Spleen (tissue), 11 donors: ENCODE data around the gene HMGB2. TPM values are rescaled to one million over a fixed set of nuclear protein-coding genes. Genes with fewer than 3 reads are reported as not detected.

ENCODE experiments used
- DNase-seq: peaks from one replicate; pipeline ENCODE4 v3.0.0-alpha.2; 2020
- H3K27ac ChIP-seq, 8 donors: fragments of 200-600 bp; sonication (generic) in 7 of 8; 1 replicate in 4 of 8; 2 replicates in 4 of 8; pipeline versions ENCODE4 v1.5.0 to v1.8.0; 2016 to 2021; ENCODE audit warnings: inconsistent platforms in 4 of 8, mild to moderate bottlenecking in 4 of 8, moderate library complexity in 1 of 8
- H3K27me3 ChIP-seq, 7 donors: fragments of 200-600 bp; sonication (generic) in 6 of 7; replicated peaks in 1 of 7; 1 replicate in 4 of 7; 2 replicates in 3 of 7; pipeline versions ENCODE4 v1.5.0 to v1.8.0; 2016 to 2021; ENCODE audit warnings: inconsistent platforms in 3 of 7, mild to moderate bottlenecking in 1 of 7
- H3K36me3 ChIP-seq, 6 donors: fragments of 200-600 bp; sonication (generic) in 5 of 6; 1 replicate in 4 of 6; 2 replicates in 2 of 6; pipeline versions ENCODE4 v1.5.0 to v1.8.0; 2016 to 2021; ENCODE audit warnings: inconsistent platforms in 2 of 6
- H3K4me1 ChIP-seq, 6 donors: fragments of 200-600 bp; sonication (generic) in 5 of 6; 1 replicate in 3 of 6; 2 replicates in 3 of 6; pipeline versions ENCODE4 v1.5.0 to v1.8.0; 2016 to 2021; ENCODE audit warnings: inconsistent platforms in 3 of 6
- H3K4me3 ChIP-seq, 8 donors: fragments of 200-600 bp; sonication (generic) in 7 of 8; 1 replicate in 4 of 8; 2 replicates in 4 of 8; pipeline versions ENCODE4 v1.5.0 to v1.8.0; 2016 to 2021; ENCODE audit warnings: inconsistent platforms in 4 of 8, mild to moderate bottlenecking in 4 of 8, moderate library complexity in 2 of 8
- H3K9me3 ChIP-seq, 8 donors: fragments of 200-600 bp; sonication (generic) in 7 of 8; 1 replicate in 4 of 8; 2 replicates in 4 of 8; pipeline versions ENCODE4 v1.5.0 to v1.8.0; 2016 to 2021; ENCODE audit warnings: inconsistent platforms in 4 of 8
- CTCF ChIP-seq, 11 experiments: fragments of 200-600 bp in 7 of 11; fragments of 450-650 bp in 4 of 11; sonication (generic) in 4 of 11; IDR thresholded peaks in 8 of 11; conservative IDR thresholded peaks in 3 of 11; 1 replicate in 7 of 11; 2 replicates in 4 of 11; pipeline versions ENCODE4 v1.4.0 to v1.8.0; 2016 to 2021; ENCODE audit warnings: antibody characterized with exemption in 11 of 11, inconsistent platforms in 4 of 11, mild to moderate bottlenecking in 1 of 11
- POLR2A ChIP-seq, 3 donors: fragments of 450-650 bp; IDR thresholded peaks; one replicate each; pipeline ENCODE4 v1.5.1; 2017; ENCODE audit warnings: antibody characterized with exemption in 3 of 3, mild to moderate bottlenecking in 1 of 3
- POLR2AphosphoS5 ChIP-seq, 3 donors: sonication (generic); formaldehyde crosslinking; IDR thresholded peaks; one replicate each; pipeline ENCODE4 v1.5.1; 2017; ENCODE audit warnings: antibody characterized with exemption in 3 of 3
- WGBS, 5 donors: extraction: QIAGEN DNeasy Blood & Tissue Kit in 3 of 5; methylation state at CpG; one replicate each; pipeline versions ENCODE4 v1.1.5 to v1.1.7; 2013 to 2018; 5-methylcytosine and 5-hydroxymethylcytosine counted together
- intact Hi-C: fragments of 100-400 bp; cut with DNase I; formaldehyde crosslinking; loops from one replicate; pipeline ENCODE4 v1.15.0; 2023; ENCODE audit warnings: low total_unique reads
- polyA plus RNA-seq, 3 donors: library from polyadenylated mRNA; stranded (reverse); fragments of 200-250 nt; gene quantifications; one replicate each; pipeline ENCODE4 v1.2.1, GENCODE V29; 2013
- total RNA-seq, 7 donors: library from RNA; depleted of rRNA in 3 of 7; stranded (reverse); fragments of >200 nt in 3 of 7; fragmentation: NEBNext Ultra II Directional in 4 of 7; extraction: Animal tissue kit (Norgen Biotek cat#: 25700) in 4 of 7; gene quantifications; one replicate each; pipeline versions ENCODE4 v1.1.0 to v1.2.1, GENCODE V29; 2016 to 2021
- donor health status: healthy with polysubstance abuse.
- donor health status: DM: no; HTN: no; CAD: no; lungs with moderate emphysema.
- donor health status: DM: no; HTN: no; CAD: no.
- donor health status: Bipolar disorder and iron deficiency.
- donor health status: healthy.
- donor health status: DM: no; HTN: no; CAD: no.
- donor health status: DM: yes; HTN: yes; CAD: no.

HMGB2 gene
- total and polyA plus RNA-seq, 10 donors = 78.2 to 421 (median 128) TPM

- Histone ChIP-seq H3K27me3 (no peaks in the 10 kb centered on the region), H3K4me1 (peaks cover 0 to 9% (median 0%) of the 10 kb centered on the region in 6 donors), H3K36me3 (peaks cover 0 to 12% (median 0%) of the 10 kb centered on the region in 6 donors), H3K27ac (no peak overlapping the region), H3K9me3 (no peaks in the 10 kb centered on the region), H3K4me3 (no peak overlapping the region)
- no peak for DNase-seq
- intact Hi-C loops = no loop called here
- TF ChIP-seq POLR2AphosphoS5 (IDR thresholded peaks at IDR 0.05) (no peak), CTCF (IDR thresholded peaks at IDR 0.05 in 8 of 11, conservative IDR thresholded peaks at IDR 0.05 in 3 of 11) (no peak), POLR2A (IDR thresholded peaks at IDR 0.05) (no peak)
Measured at GRCh38 chr4:173380987-173381386, 46.8 kb upstream of the HMGB2 start.

DNA sequence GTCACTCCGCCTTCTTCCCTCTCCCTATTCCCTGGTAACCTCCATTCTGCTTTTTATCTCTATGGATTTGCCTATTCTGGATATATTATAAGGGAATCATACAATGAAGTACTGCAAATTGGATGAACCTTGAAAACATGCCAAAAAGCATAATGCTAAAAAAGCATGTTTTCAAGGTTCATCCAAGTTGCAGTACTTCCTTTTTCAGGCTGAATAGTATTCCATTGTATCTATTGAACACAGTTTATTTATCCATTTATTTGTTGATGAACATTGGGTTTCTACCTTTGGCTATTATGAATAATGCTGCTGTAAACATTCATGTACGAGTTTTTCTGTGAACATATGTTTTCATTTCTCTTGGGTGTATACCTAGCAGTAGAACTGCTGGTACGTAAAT lies 45.8 kb upstream of the HMGB2 start:
- H3K27ac ChIP-seq = no peak overlapping the region
- TF ChIP-seq POLR2AphosphoS5 (IDR thresholded peaks at IDR 0.05) (no peak), POLR2A (IDR thresholded peaks at IDR 0.05) (no peak), CTCF (IDR thresholded peaks at IDR 0.05 in 8 of 11, conservative IDR thresholded peaks at IDR 0.05 in 3 of 11) (no peak)
- H3K9me3 ChIP-seq = no peaks in the 10 kb centered on the region
- 95 to 99% (median 98%) methylated on average over 3 of the region's 3 CpGs for WGBS, 5 donors
- no peak overlapping the region for H3K4me3 ChIP-seq
- no peaks in the 10 kb centered on the region for H3K27me3 ChIP-seq
- H3K4me1 ChIP-seq = peaks cover 0 to 12% (median 0%) of the 10 kb centered on the region in 6 donors
- no peak for DNase-seq
- H3K36me3 ChIP-seq = peaks cover 0 to 17% (median 0%) of the 10 kb centered on the region in 6 donors
- intact Hi-C loops = no loop called here

GRCh38 chr4:173374588-173374987 lies 40.4 kb upstream of the HMGB2 start:
- peaks cover 0 to 22% (median 0%) of the 10 kb centered on the region in 6 donors for H3K36me3 ChIP-seq
- H3K4me1 ChIP-seq = peaks cover 0 to 39% (median 15%) of the 10 kb centered on the region in 6 donors
- DNase-seq = no peak
- no peak for TF ChIP-seq POLR2AphosphoS5 (IDR thresholded peaks at IDR 0.05)
- TF ChIP-seq CTCF (IDR thresholded peaks at IDR 0.05 in 8 of 11, conservative IDR thresholded peaks at IDR 0.05 in 3 of 11) = no peak
- no peak for TF ChIP-seq POLR2A (IDR thresholded peaks at IDR 0.05)
- H3K9me3 ChIP-seq = no peaks in the 10 kb centered on the region
- 92 to 96% (median 96%) methylated on average over 2 of the region's 2 CpGs for WGBS, 5 donors
- no peak overlapping the region for H3K4me3 ChIP-seq
- intact Hi-C loops = loop anchor here (5.0 kb wide), 1 partner anchor 42 kb away; the partner anchor contains the start of gene HMGB2
- peak overlapping the region in 3 of 8 donors; percentile 97 to 99 (median 98) for H3K27ac ChIP-seq
- H3K27me3 ChIP-seq = peaks cover 0 to 15% (median 0%) of the 10 kb centered on the region in 7 donors

GRCh38 chr4:173371292-173372192 lies 37.4 kb upstream of the HMGB2 start:
- Histone ChIP-seq H3K4me1 (peaks cover 4 to 62% (median 32%) of the 10 kb centered on the region in 6 donors), H3K4me3 (peak overlapping the region; percentile 76 to 93 (median 88)), H3K27me3 (peaks cover 0 to 15% (median 0%) of the 10 kb centered on the region in 7 donors), H3K9me3 (no peaks in the 10 kb centered on the region), H3K36me3 (peaks cover 0 to 15% (median 0%) of the 10 kb centered on the region in 6 donors), H3K27ac (peak overlapping the region; percentile 9 to 99 (median 96))
- intact Hi-C loops = loop anchor here (5.0 kb wide), 1 partner anchor 39 kb away; the partner anchor contains the start of gene HMGB2
- TF ChIP-seq POLR2AphosphoS5 (IDR thresholded peaks at IDR 0.05) (peak; percentile 73 to 86 (median 80)), CTCF (IDR thresholded peaks at IDR 0.05 in 8 of 11, conservative IDR thresholded peaks at IDR 0.05 in 3 of 11) (no peak), POLR2A (IDR thresholded peaks at IDR 0.05) (no peak)
- peak; percentile 92 for DNase-seq
- 0 to 1% (median 0%) methylated on average over 58 to 68 of the region's 68 CpGs for WGBS, 5 donors
